RWPE1 (cell line): ENCODE results near the gene FOXP4.
A peak's percentile ranks its signal among the peaks of the same experiment; 100 is the strongest.

Experiments
- CTCF ChIA-PET: fragments of 350-600 bp; sonication (Branson Sonifier 250); formaldehyde crosslinking; extraction: SDS; loops from one replicate; lab custom pipeline; 2021; lab: Yijun Ruan, JAX
- POLR2A ChIA-PET: fragments of 400-600 bp; formaldehyde crosslinking; extraction: SDS; loops from one replicate; lab custom pipeline; 2020; ENCODE audit warnings: antibody characterized with exemption; ENCODE audit not compliant: low non-redundant PET; lab: Yijun Ruan, JAX
- DNase-seq: peaks from one replicate; pipeline ENCODE4 v3.0.0; 2012; ENCODE audit warnings: low spot score
- H3K27ac ChIP-seq: fragments of 450-650 bp; 2 replicates; pipeline ENCODE4 v1.5.1; 2017
- CTCF ChIP-seq: fragments of 450-650 bp; conservative IDR thresholded peaks from 2 replicates; pipeline ENCODE4 v1.5.1; 2017; ENCODE audit warnings: low read depth, mild to moderate bottlenecking

FOXP4 gene

GRCh38 chr6:41602864-41603608 lies 56.9 kb downstream of the FOXP4 start:
- no peak overlapping the region for H3K27ac ChIP-seq
- ChIA-PET CTCF (interaction anchor here (0.6 to 3.5 kb wide), 14 partner anchors 11 to 235 kb away, joined by 3 to 53 read pairs (median 4); no protein-coding TSS in a partner anchor), POLR2A (interaction anchor here (0.6 kb wide), 1 partner anchor 85 kb away, joined by 3 read pairs; no protein-coding TSS in a partner anchor)
- peak; percentile 84 for DNase-seq
- TF ChIP-seq CTCF = peak; percentile 89

GRCh38 chr6:41604006-41604405 lies 57.8 kb downstream of the FOXP4 start:
- CTCF ChIA-PET = interaction anchor here (3.5 kb wide), 1 partner anchor 79 kb away, joined by 53 read pairs; no protein-coding TSS in a partner anchor
- H3K27ac ChIP-seq = no peak overlapping the region
- no peak for TF ChIP-seq CTCF
- POLR2A ChIA-PET = no interaction called here
- DNase-seq = no peak

- no peak for DNase-seq
- H3K27ac ChIP-seq = no peak overlapping the region
- CTCF ChIA-PET = interaction anchor here (0.6 to 1.4 kb wide), 7 partner anchors 76 to 238 kb away, joined by 3 to 6 read pairs (median 4); no protein-coding TSS in a partner anchor
- no peak for TF ChIP-seq CTCF
- POLR2A ChIA-PET = no interaction called here
Observed at GRCh38 chr6:41605649-41606048, 59.5 kb downstream of the FOXP4 start.

GRCh38 chr6:41607036-41607435 lies 60.9 kb downstream of the FOXP4 start:
- TF ChIP-seq CTCF = no peak
- no peak for DNase-seq
- no peak overlapping the region for H3K27ac ChIP-seq
- ChIA-PET CTCF (interaction anchor here (1.4 kb wide), 2 partner anchors 75 to 76 kb away, joined by 3 to 6 read pairs; no protein-coding TSS in a partner anchor), POLR2A (no interaction called here)

- no peak for DNase-seq
- no peak overlapping the region for H3K27ac ChIP-seq
- ChIA-PET POLR2A (no interaction called here), CTCF (interaction anchor here (0.7 kb wide), 1 partner anchor 184 kb away, joined by 4 read pairs; no protein-coding TSS in a partner anchor)
- TF ChIP-seq CTCF = no peak
Observed at GRCh38 chr6:41607736-41608135, 61.6 kb downstream of the FOXP4 start.

GRCh38 chr6:41608443-41609151 lies 62.4 kb downstream of the FOXP4 start:
- no peak for DNase-seq
- H3K27ac ChIP-seq = no peak overlapping the region
- POLR2A ChIA-PET = no interaction called here
- CTCF ChIA-PET = interaction anchor here (0.7 to 1.0 kb wide), 3 partner anchors 73 to 184 kb away, joined by 3 to 4 read pairs (median 3); no protein-coding TSS in a partner anchor
- no peak for TF ChIP-seq CTCF
